Neural cell (in vitro differentiated cells): ENCODE results near the gene NRP2.

Source experiments
- EZH2 ChIP-seq: fragments of 200-600, 300-800 bp; shearing (Covaris generic), sonication (generic); IDR thresholded peaks from 2 replicates; pipeline ENCODE4 v1.6.1; 2014; ENCODE audit warnings: antibody characterized with exemption, low read length, borderline replicate concordance, mild to moderate bottlenecking; ENCODE audit not compliant: insufficient read depth, poor library complexity, severe bottlenecking
- POLR2AphosphoS5 ChIP-seq: IDR thresholded peaks from 2 replicates; pipeline ENCODE4 v1.6.1; 2012
- REST ChIP-seq: IDR thresholded peaks from 2 replicates; pipeline ENCODE4 v1.6.1; 2012; ENCODE audit warnings: borderline replicate concordance

- TF ChIP-seq REST: no peak
- no peak for TF ChIP-seq POLR2AphosphoS5
- TF ChIP-seq EZH2: no peak
Measured at GRCh38 chr2:205727174-205727573, 44.9 kb downstream of the NRP2 start.
